Memory B cell (primary cell): ENCODE measurements around the gene USP28.
"Not testable (repeated sequence)": the region's sequence is repeated elsewhere in the genome, so short reads cannot be mapped to it uniquely, and the experiment has no call there.

Experiments
- ATAC-seq: fragments of 150-1000 bp; cut with Tn5 transposase; 2 replicates; pipeline ENCODE4 v1.10.0; 2021; ENCODE audit warnings: low read depth, mild to moderate bottlenecking, moderate library complexity
- DNase-seq, 2 donors: peaks; one replicate each; pipeline ENCODE4 v3.0.0; 2022; ENCODE audit warnings: low spot score in 2 of 2
- H3K27ac Mint-ChIP-seq: one replicate; pipeline ENCODE4 v1.8.0; 2022; ENCODE audit warnings: mild to moderate bottlenecking, moderate library complexity, mixed read lengths
- H3K27me3 Mint-ChIP-seq: one replicate; pipeline ENCODE4 v1.8.0; 2022; ENCODE audit warnings: mixed read lengths
- H3K36me3 Mint-ChIP-seq: one replicate; pipeline ENCODE4 v1.8.0; 2022; ENCODE audit warnings: mild to moderate bottlenecking, mixed read lengths
- H3K4me1 Mint-ChIP-seq: one replicate; pipeline ENCODE4 v1.8.0; 2022; ENCODE audit warnings: mixed read lengths
- H3K4me3 Mint-ChIP-seq: one replicate; pipeline ENCODE4 v1.8.0; 2022; ENCODE audit warnings: mild to moderate bottlenecking, moderate library complexity, mixed read lengths
- H3K9me3 Mint-ChIP-seq: one replicate; pipeline ENCODE4 v1.8.0; 2022; ENCODE audit warnings: mixed read lengths

USP28 gene

GRCh38 chr11:113875234-113876073, at the start of gene USP28:
Gene USP28 (minus strand): TSS chr11:113875572. CDS start chr11:113875501, 71 bp downstream.
- Mint-ChIP-seq H3K27ac (peak within 1 kb of the TSS; percentile 94), H3K27me3 (no peaks in the 10 kb centered on the region), H3K4me1 (peaks cover 34% of the 10 kb centered on the region), H3K4me3 (peak within 1 kb of the TSS; percentile 98), H3K9me3 (peaks cover 1% of the 10 kb centered on the region), H3K36me3 (peaks cover 12% of the 10 kb centered on the region)
- peak; percentile 79 for ATAC-seq
- peak; percentile 85 to 92 for DNase-seq

GRCh38 chr11:113923572-113923971, 48.2 kb upstream of the USP28 start:
- Mint-ChIP-seq H3K27me3 (peaks cover 4% of the 10 kb centered on the region), H3K27ac (no peak overlapping the region), H3K4me3 (no peak overlapping the region), H3K9me3 (no peaks in the 10 kb centered on the region), H3K4me1 (peaks cover 13% of the 10 kb centered on the region), H3K36me3 (no peaks in the 10 kb centered on the region)
- ATAC-seq = no peak
- no peak for DNase-seq

GRCh38 chr11:113911491-113911890, 36.1 kb upstream of the USP28 start:
- not testable (repeated sequence) for H3K27me3 Mint-ChIP-seq, H3K4me3 Mint-ChIP-seq, H3K4me1 Mint-ChIP-seq, H3K9me3 Mint-ChIP-seq, H3K27ac Mint-ChIP-seq, ATAC-seq, DNase-seq, H3K36me3 Mint-ChIP-seq

- ATAC-seq = peak; percentile 56
- H3K36me3 Mint-ChIP-seq = no peaks in the 10 kb centered on the region
- peak overlapping the region; percentile 28 for H3K4me3 Mint-ChIP-seq
- peak overlapping the region; percentile 39 for H3K27ac Mint-ChIP-seq
- peaks cover 2% of the 10 kb centered on the region for H3K27me3 Mint-ChIP-seq
- no peaks in the 10 kb centered on the region for H3K9me3 Mint-ChIP-seq
- peaks cover 8% of the 10 kb centered on the region for H3K4me1 Mint-ChIP-seq
- no peak for DNase-seq
These were observed 32.7 kb upstream of the USP28 start for GRCh38 chr11:113908098-113908497.

- Mint-ChIP-seq H3K36me3 (no peaks in the 10 kb centered on the region), H3K4me3 (peak overlapping the region; percentile 28), H3K27ac (peak overlapping the region; percentile 39), H3K9me3 (no peaks in the 10 kb centered on the region), H3K27me3 (peaks cover 2% of the 10 kb centered on the region), H3K4me1 (peaks cover 8% of the 10 kb centered on the region)
- ATAC-seq (no peak), DNase-seq (no peak)
These were observed 32.3 kb upstream of the USP28 start for GRCh38 chr11:113907681-113908080.

- no peaks in the 10 kb centered on the region for H3K9me3 Mint-ChIP-seq
- no peaks in the 10 kb centered on the region for H3K36me3 Mint-ChIP-seq
- DNase-seq (no peak), ATAC-seq (no peak)
- peaks cover 8% of the 10 kb centered on the region for H3K4me1 Mint-ChIP-seq
- H3K27me3 Mint-ChIP-seq = peaks cover 2% of the 10 kb centered on the region
- no peak overlapping the region for H3K4me3 Mint-ChIP-seq
- peak overlapping the region; percentile 39 for H3K27ac Mint-ChIP-seq
These were observed 31.8 kb upstream of the USP28 start for GRCh38 chr11:113907152-113907551.

GRCh38 chr11:113906516-113906915, 31.1 kb upstream of the USP28 start:
- ATAC-seq (no peak), DNase-seq (no peak)
- H3K27ac Mint-ChIP-seq = no peak overlapping the region
- no peak overlapping the region for H3K4me3 Mint-ChIP-seq
- H3K4me1 Mint-ChIP-seq = peaks cover 8% of the 10 kb centered on the region
- H3K9me3 Mint-ChIP-seq = no peaks in the 10 kb centered on the region
- no peaks in the 10 kb centered on the region for H3K27me3 Mint-ChIP-seq
- no peaks in the 10 kb centered on the region for H3K36me3 Mint-ChIP-seq

- Mint-ChIP-seq H3K4me1 (peaks cover 8% of the 10 kb centered on the region), H3K36me3 (no peaks in the 10 kb centered on the region)
These were observed 30.7 kb upstream of the USP28 start for GRCh38 chr11:113906038-113906437.

GRCh38 chr11:113904379-113905101, 29.2 kb upstream of the USP28 start, which contains the start of gene HTR3B:
Gene HTR3B (plus strand): TSS chr11:113904796. CDS start chr11:113904934, 138 bp downstream.
- Mint-ChIP-seq H3K4me3 (no peak within 1 kb of the TSS), H3K36me3 (no peaks in the 10 kb centered on the region), H3K27ac (no peak within 1 kb of the TSS), H3K9me3 (no peaks in the 10 kb centered on the region), H3K4me1 (peaks cover 8% of the 10 kb centered on the region), H3K27me3 (no peaks in the 10 kb centered on the region)
- DNase-seq = no peak
- ATAC-seq = no peak

More at GRCh38 chr11:113906038-113906437, 30.7 kb upstream of the USP28 start:
- Mint-ChIP-seq H3K27ac (no peak overlapping the region), H3K27me3 (no peaks in the 10 kb centered on the region), H3K4me3 (no peak overlapping the region), H3K9me3 (no peaks in the 10 kb centered on the region)
- DNase-seq (no peak), ATAC-seq (no peak)

- DNase-seq = no peak
- ATAC-seq = no peak
- peaks cover 12% of the 10 kb centered on the region for H3K4me1 Mint-ChIP-seq
These were observed 25.8 kb upstream of the USP28 start for GRCh38 chr11:113901141-113901540.

GRCh38 chr11:113896156-113896879, 20.9 kb upstream of the USP28 start:
- Mint-ChIP-seq H3K4me1 (peaks cover 18% of the 10 kb centered on the region), H3K9me3 (no peaks in the 10 kb centered on the region), H3K27me3 (no peaks in the 10 kb centered on the region), H3K36me3 (no peaks in the 10 kb centered on the region), H3K27ac (peak overlapping the region; percentile 21), H3K4me3 (no peak overlapping the region)
- peak; percentile 81 for ATAC-seq
- peak; percentile 43 to 50 for DNase-seq

More at GRCh38 chr11:113901141-113901540, 25.8 kb upstream of the USP28 start:
- H3K27ac Mint-ChIP-seq = no peak overlapping the region
- no peaks in the 10 kb centered on the region for H3K27me3 Mint-ChIP-seq
- H3K9me3 Mint-ChIP-seq = no peaks in the 10 kb centered on the region
- no peaks in the 10 kb centered on the region for H3K36me3 Mint-ChIP-seq
- no peak overlapping the region for H3K4me3 Mint-ChIP-seq

GRCh38 chr11:113895367-113896155, 20.2 kb upstream of the USP28 start:
- no peak for ATAC-seq
- Mint-ChIP-seq H3K27ac (peak overlapping the region; percentile 21), H3K9me3 (no peaks in the 10 kb centered on the region), H3K4me1 (peaks cover 18% of the 10 kb centered on the region), H3K4me3 (no peak overlapping the region), H3K36me3 (no peaks in the 10 kb centered on the region), H3K27me3 (no peaks in the 10 kb centered on the region)
- DNase-seq = no peak

GRCh38 chr11:113894421-113894996, 19.1 kb upstream of the USP28 start:
- DNase-seq = no peak
- H3K9me3 Mint-ChIP-seq = no peaks in the 10 kb centered on the region
- peaks cover 18% of the 10 kb centered on the region for H3K4me1 Mint-ChIP-seq
- ATAC-seq = no peak
- H3K27me3 Mint-ChIP-seq = no peaks in the 10 kb centered on the region
- H3K27ac Mint-ChIP-seq = no peak overlapping the region
- no peaks in the 10 kb centered on the region for H3K36me3 Mint-ChIP-seq
- no peak overlapping the region for H3K4me3 Mint-ChIP-seq
